Mucosa of gallbladder (tissue), 1 donor: ENCODE results near the gene CAPN10. TPM values are rescaled to one million over a fixed set of nuclear protein-coding genes. Genes with fewer than 3 reads are reported as not detected.

ENCODE experiments used
- DNase-seq: peaks from one replicate; pipeline ENCODE4 v3.0.0-alpha.2; 2020; ENCODE audit warnings: low spot score
- total RNA-seq: library from RNA; stranded (reverse); gene quantifications from one replicate; pipeline ENCODE4 v1.2.1, GENCODE V29; 2021
- donor health status: DM: no; HTN: no; CAD: no.

CAPN10 gene
- total RNA-seq, 1 donor from 2014 or later: 56.1 TPM

DNA sequence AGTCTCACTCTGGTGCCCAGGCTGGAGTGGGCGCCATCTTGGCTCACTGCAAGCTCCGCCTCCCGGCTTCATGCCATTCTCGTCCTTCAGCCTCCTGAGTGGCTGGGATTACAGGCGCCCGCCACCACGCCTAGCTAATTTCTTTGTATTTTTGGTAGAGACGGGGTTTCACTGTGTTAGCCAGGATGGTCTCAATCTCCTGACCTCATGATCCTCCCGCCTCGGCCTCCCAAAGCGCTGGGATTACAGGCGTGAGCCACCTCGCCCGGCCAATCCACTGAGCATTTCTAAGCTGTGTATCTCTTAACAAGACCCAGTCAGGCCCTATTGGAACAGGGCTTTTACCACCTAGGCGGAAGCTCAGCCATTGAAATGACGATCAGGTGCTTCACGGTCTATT, 23.3 kb upstream of the CAPN10 start:
- DNase-seq: peak; percentile 8

- peak; percentile 6 for DNase-seq
Observed at GRCh38 chr2:240563951-240564560, 22.5 kb upstream of the CAPN10 start.

- peak; percentile 12 for DNase-seq
Observed at GRCh38 chr2:240564561-240565332, 21.8 kb upstream of the CAPN10 start.

- peak; percentile 89 for DNase-seq
Observed at GRCh38 chr2:240565333-240566202, 21.0 kb upstream of the CAPN10 start.

DNA sequence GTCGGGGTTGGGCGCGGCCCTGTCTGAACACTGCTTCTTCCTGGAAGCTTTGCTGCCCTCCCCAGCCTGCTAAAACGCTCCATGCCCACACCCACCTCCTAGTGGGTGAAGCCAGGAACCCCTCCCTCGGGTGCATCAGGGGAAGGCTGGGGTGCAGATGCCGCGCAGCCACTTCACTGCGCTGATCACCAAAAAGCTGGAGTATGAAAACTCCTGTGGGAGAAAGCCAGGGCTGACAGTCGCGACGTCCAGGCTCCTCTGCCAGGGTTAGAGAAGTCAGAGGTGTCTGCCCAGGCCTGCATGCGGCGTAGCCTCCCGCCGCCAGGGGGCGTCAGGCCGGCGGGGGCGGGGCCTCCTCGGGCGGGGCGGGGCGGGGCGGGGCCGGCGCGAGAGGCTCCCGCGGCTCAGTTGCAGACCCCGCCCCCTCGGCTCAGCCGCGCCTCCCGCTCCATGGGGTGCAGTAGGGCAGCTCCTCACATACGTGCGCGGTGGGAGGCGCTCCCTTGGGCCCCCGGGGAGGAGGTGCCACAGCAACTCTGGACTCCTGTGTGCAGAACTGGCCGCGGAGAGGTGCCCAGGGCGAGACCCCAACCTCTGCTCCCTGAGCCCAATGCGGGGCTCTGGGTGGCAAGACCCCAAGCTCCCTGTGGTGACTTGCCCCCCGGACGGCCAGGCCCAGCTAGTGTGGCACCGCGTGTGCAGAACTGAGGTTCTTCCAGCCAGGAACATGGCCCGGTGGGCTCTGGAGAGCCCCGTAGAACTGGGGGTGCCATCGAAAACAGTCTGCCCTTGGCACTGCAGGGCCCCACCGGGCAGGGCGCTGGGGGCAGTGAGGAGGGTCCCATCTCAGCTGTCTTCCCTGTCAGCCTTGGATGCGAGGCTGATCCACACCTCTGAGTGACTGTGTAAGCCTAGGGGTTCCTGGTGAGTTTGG, 20.1 kb upstream of the CAPN10 start:
- peak; percentile 94 for DNase-seq

DNA sequence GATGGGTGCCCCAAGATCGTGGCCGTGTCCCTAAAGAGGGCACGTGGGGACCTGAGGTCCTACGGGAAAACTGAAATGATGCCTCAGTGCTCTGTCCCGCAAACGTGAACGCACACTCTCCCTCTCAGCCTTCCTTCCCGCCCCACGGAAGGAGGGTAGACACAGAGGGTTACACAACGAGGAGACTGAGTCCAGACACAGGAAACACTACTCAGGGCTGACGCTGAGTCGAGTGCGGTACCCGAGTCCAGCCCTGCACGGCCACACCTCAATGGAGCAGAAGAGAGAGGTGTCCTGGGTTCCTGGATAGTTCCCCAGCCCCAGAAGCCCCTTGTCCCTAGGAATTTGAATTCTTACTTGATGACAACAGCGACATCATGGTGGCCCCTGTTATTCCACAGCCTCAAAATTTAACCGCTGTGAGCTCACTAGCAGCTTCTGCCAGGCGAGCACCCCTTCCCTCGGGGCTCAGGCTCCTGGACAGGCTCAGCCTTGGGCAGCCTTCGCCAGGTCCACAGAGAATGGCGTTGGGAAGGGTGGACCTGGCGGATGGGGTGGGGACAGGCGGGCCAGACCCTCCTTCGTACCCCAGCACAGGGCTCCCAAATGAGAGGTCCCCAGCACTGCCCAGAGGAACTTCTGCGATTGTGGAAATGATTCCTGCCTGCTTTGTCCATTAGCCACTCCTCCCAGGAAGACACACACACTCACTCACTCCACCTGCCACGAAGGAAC, 19.2 kb upstream of the CAPN10 start:
- no peak for DNase-seq

- no peak for DNase-seq
Observed at GRCh38 chr2:240567872-240568677, 18.5 kb upstream of the CAPN10 start, which contains the start of gene RNPEPL1. RNPEPL1 (plus strand) TSS chr2:240568484; CDS start chr2:240568587, 103 bp downstream.

GRCh38 chr2:240568678-240569522, 17.6 kb upstream of the CAPN10 start:
- DNase-seq: peak; percentile 72

GRCh38 chr2:240569523-240569997, 17.0 kb upstream of the CAPN10 start:
- no peak for DNase-seq

DNA sequence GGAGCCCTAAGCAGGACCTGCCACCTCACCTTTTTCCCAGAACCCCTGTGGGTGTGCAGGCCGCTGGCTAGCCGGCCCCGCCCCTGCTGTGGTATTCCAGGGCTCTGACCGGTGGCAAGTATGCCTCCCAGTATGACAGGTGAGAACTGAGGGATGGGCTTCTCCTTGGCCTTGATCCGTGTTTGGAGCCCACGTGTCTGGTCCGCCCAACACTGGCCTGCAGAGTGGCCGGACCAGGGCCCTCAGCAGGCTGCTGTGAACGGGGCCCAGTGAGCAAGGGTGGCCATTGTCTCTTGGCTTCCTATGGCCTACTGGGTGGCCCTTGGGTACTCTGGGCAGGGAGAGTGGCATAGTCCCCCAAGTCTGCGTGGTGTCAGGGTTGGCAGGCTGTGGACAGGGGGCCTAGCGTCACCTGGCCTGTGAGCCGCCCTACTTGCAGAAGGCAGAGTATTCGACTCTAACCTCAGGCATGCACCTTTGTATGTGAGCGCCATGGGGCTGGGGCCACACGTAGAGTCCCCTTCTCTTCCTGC, 16.5 kb upstream of the CAPN10 start:
- DNase-seq: no peak

DNA sequence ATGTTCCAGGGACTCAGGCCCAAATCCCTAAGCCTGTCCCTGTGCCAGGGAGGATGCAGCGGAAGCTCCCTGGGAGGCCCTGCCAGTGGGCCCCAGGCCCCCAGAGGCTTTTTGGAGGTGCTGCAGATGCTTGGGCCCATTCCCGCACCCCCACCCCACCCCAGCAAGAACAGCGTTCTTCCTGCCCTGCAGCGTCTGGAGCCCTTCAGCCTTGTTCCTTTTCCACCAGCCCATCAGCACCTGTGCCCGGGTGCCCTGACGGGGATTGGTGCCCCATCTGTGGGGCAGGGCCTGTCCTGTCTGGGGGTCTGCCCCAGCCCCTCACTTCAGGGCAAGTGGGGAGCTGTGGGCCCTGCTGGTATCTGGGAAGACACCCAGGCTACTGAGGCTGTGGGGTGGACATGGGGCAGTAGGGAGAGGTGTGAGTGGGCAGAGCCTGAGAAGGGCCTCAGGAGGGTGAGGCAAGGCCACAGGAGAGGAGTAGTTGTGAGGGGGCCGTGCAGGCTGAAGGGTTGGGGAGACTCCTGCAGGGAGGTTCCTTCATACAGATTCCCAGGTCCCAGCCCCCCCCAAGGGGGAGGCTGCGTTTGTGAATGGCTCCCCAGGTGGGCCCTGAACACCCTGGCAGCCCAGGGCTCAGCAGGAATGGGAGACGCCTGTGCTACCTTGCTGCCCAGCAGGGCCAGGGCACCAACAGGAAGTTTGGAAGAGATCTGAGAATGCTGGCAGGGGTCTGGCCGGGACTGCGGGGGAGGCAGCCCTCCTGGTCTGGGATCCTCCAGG, 15.8 kb upstream of the CAPN10 start:
- DNase-seq: no peak

DNA sequence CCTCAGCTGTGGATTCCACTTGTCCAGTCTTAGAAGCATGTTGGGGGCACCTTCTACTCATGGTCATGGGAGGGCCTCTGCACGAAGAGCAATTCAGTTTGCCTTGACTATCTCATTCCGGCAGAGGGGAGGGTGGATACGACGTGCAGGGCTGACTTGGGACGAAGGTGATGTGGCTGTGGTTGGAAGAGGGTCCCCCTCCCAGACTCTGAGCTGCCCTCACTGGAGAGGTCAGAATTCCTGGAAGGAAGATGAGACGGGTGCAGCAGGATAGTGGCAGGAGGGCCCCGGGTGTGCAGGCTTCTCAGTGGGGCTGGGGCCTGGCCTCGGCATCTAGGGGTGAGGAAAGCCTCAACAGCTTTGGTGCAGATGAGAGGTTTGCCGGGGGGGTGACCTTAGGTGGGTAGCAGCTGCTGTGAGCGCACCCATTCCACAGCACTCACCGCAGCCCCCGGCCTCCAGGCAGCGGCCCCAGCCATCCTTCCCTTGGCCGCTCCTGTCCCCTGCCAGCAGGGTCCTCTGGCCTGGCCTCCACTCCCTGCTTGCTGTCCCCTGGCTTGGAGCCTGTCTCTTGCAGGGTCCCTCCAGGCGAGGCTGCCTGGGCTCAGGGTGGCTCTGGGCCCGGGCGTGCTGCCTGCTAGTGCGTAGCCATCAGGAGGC, 15.1 kb upstream of the CAPN10 start:
- no peak for DNase-seq

DNA sequence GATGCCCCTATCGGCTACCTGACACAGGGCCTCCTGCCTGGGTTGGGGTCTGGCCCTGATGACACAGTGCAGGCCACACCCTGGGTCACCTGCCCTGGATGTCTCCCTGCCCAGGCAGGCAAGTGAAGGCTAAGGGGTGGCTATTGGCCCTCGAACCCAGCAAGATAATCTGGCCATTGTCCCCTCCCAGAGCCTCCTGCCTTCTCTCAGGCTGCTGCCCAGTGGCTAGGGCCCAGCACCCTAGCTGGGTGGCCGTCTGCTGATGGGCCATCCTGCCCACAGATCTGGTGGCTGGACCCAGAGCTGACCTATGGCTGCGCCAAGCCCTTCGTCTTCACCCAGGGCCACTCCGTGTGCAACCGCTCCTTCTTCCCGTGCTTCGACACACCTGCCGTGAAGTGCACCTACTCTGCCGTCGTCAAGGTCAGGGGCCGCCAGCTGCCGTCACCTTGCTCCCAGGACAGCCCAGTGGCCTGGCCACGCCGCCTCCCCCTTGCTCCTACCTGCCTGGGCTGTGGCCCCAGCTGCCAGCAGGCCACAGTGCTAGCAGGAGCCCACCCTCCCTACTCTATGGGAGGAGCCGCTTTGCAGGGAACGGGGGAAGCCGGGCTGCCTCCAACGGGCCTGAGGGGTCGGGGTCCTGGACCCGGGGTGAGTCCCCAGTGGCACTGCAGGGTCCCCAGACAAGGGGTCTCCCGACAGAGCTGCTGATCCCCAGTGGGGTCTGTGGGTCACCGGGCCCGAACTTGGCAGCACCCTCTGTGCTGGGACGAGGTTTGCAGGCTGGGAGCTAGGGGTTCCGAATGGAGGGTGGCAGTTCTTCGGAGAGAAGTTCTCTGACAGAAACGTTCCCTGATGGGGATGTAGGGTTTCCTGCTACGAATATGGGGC, 14.1 kb upstream of the CAPN10 start:
- DNase-seq: no peak

GRCh38 chr2:240573071-240573515, 13.4 kb upstream of the CAPN10 start:
- DNase-seq: no peak

GRCh38 chr2:240573516-240574385, 12.8 kb upstream of the CAPN10 start:
- no peak for DNase-seq
